T-helper 2 cell (primary cell): ENCODE results near the gene AIMP1.
"Not testable (repeated sequence)": the region's sequence is repeated elsewhere in the genome, so short reads cannot be mapped to it uniquely, and the experiment has no call there.

Experiments
- DNase-seq, 5 experiments: peaks; one replicate each; pipeline versions ENCODE4 v3.0.0 to v3.0.0-alpha.2; 2012 to 2022

AIMP1 gene

GRCh38 chr4:106353786-106354185 is 37.4 kb downstream of the AIMP1 start:
- no peak for DNase-seq

GRCh38 chr4:106355193-106355592 is 38.8 kb downstream of the AIMP1 start:
- DNase-seq, result no peak

- no peak for DNase-seq
These were observed 42.5 kb downstream of the AIMP1 start for GRCh38 chr4:106358899-106359298.

- no peak for DNase-seq
These were observed 45.9 kb downstream of the AIMP1 start for GRCh38 chr4:106362086-106362825.

GRCh38 chr4:106364282-106364681 is 47.9 kb downstream of the AIMP1 start:
- DNase-seq, result no peak

GRCh38 chr4:106365613-106366012 is 49.3 kb downstream of the AIMP1 start:
- DNase-seq, result no peak

- DNase-seq, result no peak
These were observed 49.7 kb downstream of the AIMP1 start for GRCh38 chr4:106366026-106366425.

- no peak for DNase-seq
These were observed 50.7 kb downstream of the AIMP1 start for GRCh38 chr4:106367072-106367471.

GRCh38 chr4:106368678-106369077 is 52.3 kb downstream of the AIMP1 start, which contains the start of gene GIMD1:
Gene GIMD1 (minus strand): TSS chr4:106368778. CDS start chr4:106367435, 1,343 bp downstream.
- no peak for DNase-seq

- peak in 1 of 5 experiments; percentile 67 for DNase-seq
These were observed 53.2 kb downstream of the AIMP1 start for GRCh38 chr4:106369456-106370060.

- DNase-seq, result no peak
These were observed 53.9 kb downstream of the AIMP1 start for GRCh38 chr4:106370214-106370613.

GRCh38 chr4:106371161-106371560 is 54.8 kb downstream of the AIMP1 start:
- DNase-seq, result no peak

- DNase-seq, result no peak
These were observed 56.7 kb downstream of the AIMP1 start for GRCh38 chr4:106373026-106373425.

- no peak for DNase-seq
These were observed 63.8 kb downstream of the AIMP1 start for GRCh38 chr4:106380179-106380578.

GRCh38 chr4:106384878-106385277 is 68.5 kb downstream of the AIMP1 start:
- DNase-seq, result no peak

- no peak for DNase-seq
These were observed 69.6 kb downstream of the AIMP1 start for GRCh38 chr4:106385853-106386393.

- DNase-seq, result no peak
These were observed 79.2 kb downstream of the AIMP1 start for GRCh38 chr4:106395582-106395981.

- not testable (repeated sequence) for DNase-seq
These were observed 82.5 kb downstream of the AIMP1 start for GRCh38 chr4:106398898-106399297.
